HG03439 (cell line): ENCODE results near the gene PMS1.
"Not testable (repeated sequence)": the region's sequence is repeated elsewhere in the genome, so short reads cannot be mapped to it uniquely, and the experiment has no call there.

Source experiments
- ATAC-seq: cut with Tn5 transposase; IDR thresholded peaks from one replicate; pipeline ENCODE4 v1.9.1; 2021; ENCODE audit warnings: mild to moderate bottlenecking, moderate library complexity; ENCODE audit not compliant: unreplicated experiment

The PMS1 gene

DNA sequence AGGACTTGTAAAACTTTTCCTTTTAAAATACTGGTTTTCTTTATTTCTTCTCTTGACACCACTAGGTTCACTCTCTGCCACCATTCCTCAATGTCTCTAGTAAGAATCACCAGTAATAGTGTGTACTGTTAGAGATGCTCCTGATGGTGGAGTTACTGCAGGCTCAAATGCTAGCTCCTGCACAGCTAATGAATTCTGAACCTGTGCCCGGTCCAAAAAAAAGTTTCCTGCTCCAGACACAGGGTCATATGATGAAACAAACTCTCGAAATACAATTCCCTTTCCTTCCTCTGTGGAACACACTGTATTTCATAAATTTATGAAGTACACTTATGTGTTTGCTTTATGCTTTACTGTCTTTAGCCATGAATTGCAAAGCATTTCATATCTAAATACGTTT is 19.2 kb downstream of the PMS1 start:
- ATAC-seq = no peak

DNA sequence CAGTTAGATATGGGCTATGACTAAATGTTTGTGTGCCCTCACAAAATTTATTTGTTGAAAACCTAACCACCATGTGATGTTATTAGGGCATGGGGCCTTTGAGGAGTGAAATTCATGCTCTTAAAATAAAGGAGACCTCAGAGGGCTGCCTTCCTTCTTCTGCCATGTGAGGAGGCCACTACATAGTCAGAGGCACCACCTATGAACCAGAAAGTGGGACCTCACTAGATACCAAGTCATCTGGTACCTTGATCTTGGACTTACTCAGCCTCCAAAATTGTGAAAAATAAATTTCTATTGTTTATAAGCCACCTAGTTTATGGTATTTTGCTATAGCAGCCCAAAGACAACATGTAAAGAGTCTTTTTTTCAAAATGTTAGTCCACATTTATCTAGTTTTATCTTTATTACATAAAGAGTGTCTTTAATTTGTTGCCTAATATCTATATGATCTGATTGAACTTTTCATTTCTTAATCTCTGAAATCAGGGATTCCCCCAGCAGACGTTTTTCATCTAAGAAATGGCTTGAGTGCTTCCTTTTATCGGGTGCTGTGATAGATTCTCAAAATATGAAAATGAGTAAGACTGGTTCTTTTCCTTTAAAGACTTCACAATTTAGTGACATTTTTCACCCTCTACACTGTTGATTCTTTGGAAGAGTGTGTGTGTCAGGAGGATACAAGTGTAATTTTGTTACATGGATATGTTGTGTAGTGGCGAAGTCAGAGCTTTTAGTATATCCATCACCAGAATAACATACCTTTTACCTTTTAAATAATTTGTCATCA is 34.2 kb downstream of the PMS1 start:
- no peak for ATAC-seq

GRCh38 chr2:189819297-189819704 is 35.1 kb downstream of the PMS1 start:
- no peak for ATAC-seq

GRCh38 chr2:189821953-189822748 is 37.9 kb downstream of the PMS1 start:
- ATAC-seq = no peak

DNA sequence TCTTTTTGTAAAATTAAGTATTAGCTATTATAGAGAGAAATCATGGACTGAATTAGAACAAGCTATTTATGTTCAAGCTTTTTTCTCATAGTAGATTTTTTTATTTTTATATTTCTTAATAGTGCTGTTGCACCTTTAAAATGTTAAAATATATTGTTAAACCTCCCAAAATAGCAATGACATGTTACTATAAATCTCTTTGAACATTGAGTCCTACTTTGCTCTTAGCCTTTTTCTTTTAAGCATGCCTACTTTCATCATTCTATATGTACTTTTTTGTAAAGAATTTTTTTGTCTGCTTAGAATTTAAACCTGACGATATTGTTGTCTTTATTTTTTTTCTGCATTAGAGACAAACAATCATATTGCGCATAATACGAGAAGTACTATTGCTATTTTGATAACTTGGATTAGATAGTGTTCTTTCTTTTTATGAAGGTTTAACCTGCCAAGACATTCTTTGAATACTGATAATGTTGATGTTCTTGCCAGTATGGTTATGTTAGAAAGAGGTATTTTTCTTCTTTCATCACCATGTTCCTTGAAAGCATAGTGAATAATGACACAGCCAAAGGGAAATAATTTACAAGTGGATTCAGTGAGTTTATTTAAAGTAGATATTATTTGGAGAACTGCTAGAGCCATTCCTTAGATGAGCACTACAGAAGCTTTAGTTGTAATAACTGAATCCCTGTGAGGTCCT is 40.6 kb downstream of the PMS1 start:
- ATAC-seq = no peak

GRCh38 chr2:189826039-189826438 is 41.8 kb downstream of the PMS1 start:
- no peak for ATAC-seq

- ATAC-seq = no peak
Measured at GRCh38 chr2:189829102-189829833, 45.0 kb downstream of the PMS1 start.

DNA sequence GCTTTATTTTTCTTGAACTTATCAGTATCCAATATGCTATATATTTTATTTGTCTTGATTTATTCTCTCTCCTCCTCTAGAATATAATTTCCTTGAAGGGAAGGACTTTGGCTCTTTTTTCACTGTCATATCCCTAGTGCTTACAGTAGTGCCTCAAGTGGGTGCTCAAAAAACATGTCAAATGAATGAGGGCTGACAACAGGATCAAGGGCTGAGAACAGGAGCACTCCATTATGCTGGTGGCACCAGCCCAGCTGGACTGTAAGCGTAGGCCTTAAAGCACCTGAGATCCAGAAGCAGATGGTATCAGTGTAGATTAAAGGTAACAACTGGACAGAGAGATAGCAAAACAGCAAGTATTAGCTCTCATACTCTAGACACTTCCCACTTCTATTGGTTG is 46.3 kb downstream of the PMS1 start:
- ATAC-seq = no peak

DNA sequence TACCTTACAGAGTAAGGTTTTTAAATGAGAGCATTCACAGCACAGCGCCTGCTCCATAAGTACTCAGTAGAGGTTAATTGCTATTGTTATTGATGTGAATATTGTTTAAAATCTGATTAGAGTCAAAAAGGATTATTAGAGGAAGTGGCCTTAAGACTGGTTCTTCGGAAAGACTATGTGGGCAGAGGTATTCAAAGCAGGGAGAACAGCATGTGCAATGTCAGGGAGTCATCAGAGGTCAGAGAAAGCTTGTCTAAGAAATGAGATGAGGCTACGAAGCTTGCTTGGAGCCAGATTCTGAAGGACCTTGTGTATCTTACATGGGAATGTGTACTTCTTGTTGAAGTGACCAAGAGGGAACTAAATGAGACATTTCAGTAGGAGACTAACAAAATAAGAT is 49.8 kb downstream of the PMS1 start:
- ATAC-seq = no peak

DNA sequence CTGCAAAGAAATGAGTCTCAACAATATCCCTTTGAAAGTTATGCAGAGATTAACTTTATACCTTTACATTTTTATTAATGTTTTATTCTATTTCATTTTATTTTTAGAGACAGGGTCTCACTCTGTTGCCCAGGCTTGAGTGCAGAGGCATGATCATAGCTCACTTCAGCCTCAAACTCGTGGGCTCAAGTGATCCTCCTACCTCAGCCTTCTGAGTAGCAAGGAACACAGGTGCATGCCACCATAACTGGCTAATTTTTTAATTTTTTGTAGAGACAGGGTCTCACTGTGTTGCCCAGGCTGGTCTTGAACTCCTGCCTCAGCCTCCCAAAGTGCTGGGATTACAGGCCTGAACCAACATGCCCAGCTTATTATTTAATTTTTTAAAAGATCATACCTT is 50.4 kb downstream of the PMS1 start:
- not testable (repeated sequence) for ATAC-seq

DNA sequence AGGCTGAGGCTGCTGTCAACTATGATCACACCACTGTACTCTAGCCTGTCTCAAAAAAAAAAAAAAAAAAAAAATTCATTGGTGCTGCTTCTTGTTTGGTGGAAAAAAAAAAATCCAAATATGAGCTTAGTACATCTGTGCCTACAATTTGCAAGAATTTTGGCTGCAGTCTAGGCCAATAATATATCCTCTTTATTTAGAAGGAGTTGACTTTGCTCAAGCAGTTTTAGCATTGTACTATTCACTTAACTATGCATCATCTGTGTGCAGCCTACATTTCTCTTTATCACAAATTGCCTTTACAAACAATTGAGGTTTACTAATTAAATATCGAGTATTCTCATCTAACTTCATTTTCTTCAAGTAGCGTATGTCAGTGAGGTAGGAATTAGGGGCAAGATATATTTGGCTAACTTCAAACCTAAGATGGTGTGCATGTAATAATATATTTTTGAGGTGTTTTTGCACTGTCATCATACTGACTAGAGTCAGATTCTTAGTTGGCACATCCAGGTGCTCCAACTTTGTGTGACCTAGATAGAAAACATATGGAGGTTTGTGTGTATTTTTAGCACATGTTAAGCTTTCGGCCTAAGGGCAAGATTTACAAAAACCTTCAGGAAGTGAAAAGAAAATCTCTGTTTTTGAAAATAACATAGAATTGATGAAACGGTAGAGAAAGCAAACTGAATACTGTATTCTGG is 51.8 kb downstream of the PMS1 start:
- ATAC-seq = no peak

DNA sequence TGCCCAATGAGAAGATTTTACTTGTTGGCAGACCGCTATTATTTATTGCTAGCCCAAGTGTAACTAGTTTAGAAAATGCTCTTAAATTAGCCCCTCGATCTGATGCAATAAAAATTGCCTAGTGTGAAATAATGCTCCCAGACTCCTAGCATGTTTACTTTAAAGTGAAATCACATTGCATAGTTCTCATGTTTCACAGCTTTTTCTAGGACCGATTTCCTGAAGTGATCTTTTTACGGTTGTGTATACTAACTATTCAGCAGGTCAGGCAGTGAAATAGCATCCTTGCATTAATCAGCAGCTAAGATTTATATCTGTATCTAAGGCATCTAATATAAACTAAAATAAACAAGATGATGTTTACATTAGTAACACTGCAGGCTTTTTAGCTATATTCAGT is 52.4 kb downstream of the PMS1 start:
- no peak for ATAC-seq

DNA sequence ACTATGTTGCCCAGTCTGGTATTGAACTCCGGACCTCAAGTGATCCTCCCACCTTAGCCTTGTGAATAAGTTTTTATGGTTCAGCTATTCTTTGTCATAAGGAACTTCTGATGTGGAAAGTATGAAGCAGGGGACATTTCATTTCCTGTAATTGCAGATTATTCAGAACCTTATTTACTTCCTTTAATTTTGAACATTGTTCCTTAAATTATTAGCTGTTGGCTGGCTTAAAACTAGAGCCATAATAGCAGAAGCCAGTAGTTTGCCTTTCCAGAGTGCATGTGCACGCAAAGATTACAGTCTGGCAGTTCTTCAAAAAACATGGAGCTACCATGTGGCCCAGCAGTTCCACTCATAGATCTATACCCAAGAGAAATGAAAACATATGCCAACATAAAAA is 53.1 kb downstream of the PMS1 start:
- ATAC-seq = no peak

DNA sequence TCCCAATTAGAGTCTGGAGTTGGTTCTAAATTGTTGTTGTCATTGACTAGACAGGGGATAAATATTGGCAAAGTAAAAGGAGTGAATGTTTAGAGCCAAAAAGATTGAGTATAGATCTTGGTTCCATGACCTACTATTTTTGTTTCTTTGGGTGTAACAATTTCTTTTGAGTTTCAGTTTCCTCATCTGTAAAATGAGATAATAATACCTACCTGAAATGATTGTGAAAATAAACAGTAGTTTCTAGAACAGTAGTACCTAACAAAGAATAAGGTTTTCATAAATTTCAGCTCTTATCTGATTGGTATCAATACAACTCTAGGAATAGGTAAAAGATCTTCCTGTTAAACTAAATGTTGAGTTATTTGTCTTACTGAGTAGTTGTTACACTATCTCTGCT is 56.8 kb downstream of the PMS1 start:
- ATAC-seq = no peak

- ATAC-seq = no peak
Measured at GRCh38 chr2:189848276-189848675, 64.0 kb downstream of the PMS1 start.

DNA sequence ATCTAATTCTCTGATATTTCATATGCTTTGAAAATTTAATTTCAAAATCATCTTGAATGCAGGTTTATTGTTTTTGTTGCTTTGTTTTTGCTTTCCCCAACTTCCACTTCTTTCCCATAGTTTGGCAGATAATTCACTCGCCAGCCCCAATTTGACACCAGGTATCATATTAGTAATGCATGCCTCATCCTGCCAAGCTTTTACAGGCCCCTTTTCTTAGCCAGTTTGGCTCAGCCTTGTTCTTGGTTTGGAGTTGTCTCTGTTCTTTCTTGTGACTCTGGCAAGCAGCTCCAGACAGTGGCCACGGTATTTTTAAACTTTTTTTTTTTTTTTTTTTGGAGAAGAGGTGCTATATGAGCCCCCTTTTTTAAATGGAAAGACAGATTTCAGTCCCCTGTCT is 65.3 kb downstream of the PMS1 start:
- ATAC-seq = no peak

DNA sequence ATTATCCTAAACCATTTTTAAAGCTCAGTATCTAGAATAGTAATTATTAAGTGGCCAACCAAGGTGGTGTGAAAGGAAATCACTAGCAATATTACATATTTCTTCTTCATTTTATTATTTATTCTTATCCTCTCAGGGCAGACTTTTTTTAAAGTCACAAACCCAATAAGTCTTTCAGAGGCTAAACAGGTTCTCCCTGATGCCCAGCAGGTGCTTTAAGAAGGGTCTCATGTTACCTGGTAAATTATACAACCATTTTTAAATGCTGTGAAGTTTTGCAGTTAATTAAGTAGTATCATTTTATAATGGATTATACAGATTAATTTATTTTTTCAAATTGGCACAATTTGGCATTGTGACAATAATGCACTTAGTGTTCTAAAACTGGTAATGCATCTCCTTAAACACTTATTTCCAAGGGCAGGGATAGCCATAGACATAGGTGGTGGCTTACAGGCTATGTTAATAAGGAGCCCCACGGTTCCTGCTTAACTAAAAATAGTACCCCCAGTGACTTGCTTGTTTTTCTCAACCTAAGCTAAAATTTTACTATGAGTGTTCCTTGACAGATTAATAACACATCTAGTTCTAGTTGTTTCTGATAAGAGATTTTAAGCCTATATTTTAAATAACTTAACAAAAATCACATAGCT is 67.0 kb downstream of the PMS1 start:
- ATAC-seq = no peak

DNA sequence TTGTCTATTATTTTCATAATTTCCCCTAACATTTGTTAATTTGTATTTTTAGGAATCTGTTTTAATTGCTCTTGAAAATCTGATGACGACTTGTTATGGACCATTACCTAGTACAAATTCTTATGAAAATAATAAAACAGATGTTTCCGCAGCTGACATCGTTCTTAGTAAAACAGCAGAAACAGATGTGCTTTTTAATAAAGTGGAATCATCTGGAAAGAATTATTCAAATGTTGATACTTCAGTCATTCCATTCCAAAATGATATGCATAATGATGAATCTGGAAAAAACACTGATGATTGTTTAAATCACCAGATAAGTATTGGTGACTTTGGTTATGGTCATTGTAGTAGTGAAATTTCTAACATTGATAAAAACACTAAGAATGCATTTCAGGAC is 69.9 kb downstream of the PMS1 start:
- no peak for ATAC-seq

- ATAC-seq = no peak
Measured at GRCh38 chr2:189854940-189855339, 70.7 kb downstream of the PMS1 start.

DNA sequence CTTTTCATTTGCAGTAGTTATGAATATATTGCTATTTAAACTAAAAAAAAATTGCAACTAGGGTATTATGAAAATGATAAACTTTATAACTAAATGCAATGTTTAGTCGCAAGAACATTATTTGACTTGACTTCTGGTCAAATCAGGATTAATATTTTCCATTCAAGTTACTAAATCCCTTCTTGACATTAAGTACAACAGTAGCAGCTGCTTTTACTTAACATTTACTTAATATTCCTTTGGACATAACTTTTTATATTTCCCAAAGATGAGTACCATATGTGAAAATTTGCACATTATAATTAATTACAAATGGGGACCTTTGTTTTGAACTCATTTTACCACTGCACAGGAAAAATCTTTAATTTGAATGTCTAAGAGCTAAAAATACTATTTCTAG is 74.0 kb downstream of the PMS1 start:
- no peak for ATAC-seq
